ENCODE results near the gene CSNK2A3. TPM values are rescaled to one million over a fixed set of nuclear protein-coding genes. Genes with fewer than 3 reads are reported as not detected.

Gene CSNK2A3
- 1.6 to 2.5 TPM (median 1.9 TPM) in 5 replicates for total RNA-seq (2022; extraction: Qiagen RNA extraction; ENCODE audit: low read depth)

DNA sequence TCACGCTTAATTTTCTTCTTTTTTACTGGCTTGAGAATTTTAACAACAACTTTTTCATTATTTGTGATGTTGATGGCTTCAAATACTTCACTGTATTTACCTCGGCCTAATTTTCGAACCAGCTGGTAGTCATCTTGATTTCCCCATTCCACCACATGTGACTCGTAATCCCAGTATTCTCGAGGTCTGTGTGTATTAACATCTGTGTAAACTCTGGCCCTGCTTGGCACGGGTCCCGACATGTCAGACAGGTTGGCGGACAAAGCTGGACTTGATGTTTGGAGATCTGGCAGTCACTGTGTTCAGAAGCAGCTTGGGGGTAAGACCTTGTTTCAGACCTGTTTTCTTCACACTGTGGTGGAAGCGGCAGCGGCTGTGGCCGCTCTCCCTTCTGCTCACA is at the start of gene CSNK2A3:
CSNK2A3 (minus strand) TSS at position 373 of the 400 bp plus-strand sequence; CDS start at position 242, 131 bp downstream.

Data from A549 treated with DMSO at 1 μM for 4 hours (cell line).